A549 (cell line): ENCODE data around the gene SLC16A10. TPM values are rescaled to one million over a fixed set of nuclear protein-coding genes. Genes with fewer than 3 reads are reported as not detected.

Experiments
- ATAC-seq, 2 experiments: fragments of 200-7000 bp in 1 of 2; fragments of >200 bp in 1 of 2; cut with Nextera tagmentation in 1 of 2; cut with Tn5 transposase in 1 of 2; 3 replicates each; pipeline versions ENCODE4 v1.8.0 to v1.9.1; 2018 to 2020; ENCODE audit warnings: mild to moderate bottlenecking in 1 of 2, moderate library complexity in 1 of 2
- CTCF ChIA-PET: fragments of 300-600 bp; sonication (Branson Sonifier 250); formaldehyde crosslinking; extraction: SDS; loops from one replicate; lab custom pipeline; 2021; ENCODE audit warnings: antibody characterized with exemption, inconsistent platforms; lab: Yijun Ruan, JAX
- POLR2A ChIA-PET: fragments of 350-600 bp; formaldehyde crosslinking; extraction: SDS; loops from one replicate; lab custom pipeline; 2021; ENCODE audit warnings: antibody characterized with exemption, inconsistent platforms; lab: Yijun Ruan, JAX
- DNase-seq, 2 experiments: peaks; one replicate each; pipeline versions ENCODE4 v3.0.0 to v3.0.0-alpha.2; 2011 to 2016; ENCODE audit warnings: low read depth in 1 of 2, low spot score in 1 of 2
- FAIRE-seq: peaks from 2 replicates; lab custom pipeline; 2011; peaks lifted over from hg19 to GRCh38; lab: Jason Lieb, UNC
- H3K27ac ChIP-seq, 2 experiments: fragments of >200 bp; sonication (Bioruptor Twin); formaldehyde crosslinking; 3 replicates each; pipeline ENCODE4 v1.5.1; 2016 to 2017
- H3K4me1 ChIP-seq: fragments of >200 bp; sonication (Bioruptor Twin); formaldehyde crosslinking; 3 replicates; pipeline ENCODE4 v1.6.1; 2016
- H3K4me2 ChIP-seq: fragments of >200 bp; sonication (Bioruptor Twin); formaldehyde crosslinking; 3 replicates; pipeline ENCODE4 v1.6.1; 2016
- H3K4me3 ChIP-seq: fragments of >200 bp; sonication (Bioruptor Twin); formaldehyde crosslinking; 3 replicates; pipeline ENCODE4 v1.5.1; 2016
- H3K9me3 ChIP-seq: fragments of >200 bp; sonication (Bioruptor Twin); formaldehyde crosslinking; 3 replicates; pipeline ENCODE4 v1.6.1; 2016
- ATOH8 ChIP-seq: fragments of 250-450 bp; sonication (Bioruptor Pico); IDR thresholded peaks from 2 replicates; pipeline ENCODE4 v1.5.0; 2020; ENCODE audit warnings: low read depth, mild to moderate bottlenecking, moderate library complexity
- CBX8 ChIP-seq: fragments of 200-600 bp; sonication (generic); IDR thresholded peaks from 2 replicates; pipeline ENCODE4 v1.6.1; 2016
- CEBPB ChIP-seq, 2 experiments: fragments of >200 bp in 1 of 2; sonication (Bioruptor Twin) in 1 of 2; formaldehyde crosslinking in 1 of 2; IDR thresholded peaks; 2 replicates each; pipeline ENCODE4 v1.6.1; 2012 to 2016
- CHD2 ChIP-seq: fragments of 150-350 bp; IDR thresholded peaks from 2 replicates; pipeline ENCODE4 v1.6.1; 2014; ENCODE audit warnings: low read length; ENCODE audit not compliant: partially characterized antibody
- EHF ChIP-seq: fragments of 250-450 bp; sonication (Bioruptor Pico); IDR thresholded peaks from 2 replicates; pipeline ENCODE4 v1.5.0; 2020; ENCODE audit warnings: mild to moderate bottlenecking
- EHMT2 ChIP-seq: fragments of 200-600 bp; sonication (generic); IDR thresholded peaks from 2 replicates; pipeline ENCODE4 v1.6.1; 2016; ENCODE audit warnings: antibody characterized with exemption, low read depth, mild to moderate bottlenecking, moderate library complexity
- ESRRA ChIP-seq: fragments of 150-350 bp; IDR thresholded peaks from 2 replicates; pipeline ENCODE4 v1.6.1; 2014; ENCODE audit warnings: mild to moderate bottlenecking, low read length, borderline replicate concordance
- FOSB ChIP-seq: fragments of 250-450 bp; sonication (Bioruptor Pico); IDR thresholded peaks from 2 replicates; pipeline ENCODE4 v1.5.0; 2020; ENCODE audit warnings: mild to moderate bottlenecking, moderate library complexity
- FOSL2 ChIP-seq, 2 experiments: fragments of 450-650 bp in 1 of 2; fragments of >200 bp in 1 of 2; sonication (Bioruptor Twin) in 1 of 2; formaldehyde crosslinking; IDR thresholded peaks; 2 replicates each; pipeline versions ENCODE4 v1.5.0 to v1.6.1; 2016 to 2020; ENCODE audit warnings: mild to moderate bottlenecking in 1 of 2, moderate library complexity in 1 of 2
- FOXS1 ChIP-seq: fragments of 250-450 bp; sonication (Bioruptor Pico); IDR thresholded peaks from 2 replicates; pipeline ENCODE4 v1.5.0; 2020; ENCODE audit warnings: mild to moderate bottlenecking, moderate library complexity
- HES2 ChIP-seq: fragments of >200 bp; sonication (Bioruptor Twin); formaldehyde crosslinking; IDR thresholded peaks from 2 replicates; pipeline ENCODE4 v1.6.1; 2016
- HEYL ChIP-seq: fragments of 250-450 bp; sonication (Bioruptor Pico); IDR thresholded peaks from 2 replicates; pipeline ENCODE4 v1.8.0; 2021; ENCODE audit warnings: mild to moderate bottlenecking, moderate library complexity
- HMGXB4 ChIP-seq: fragments of 250-450 bp; sonication (Bioruptor Pico); IDR thresholded peaks from 2 replicates; pipeline ENCODE4 v1.5.0; 2021; ENCODE audit warnings: mild to moderate bottlenecking, moderate library complexity, borderline replicate concordance
- HOXB13 ChIP-seq: fragments of 250-450 bp; sonication (Bioruptor Pico); IDR thresholded peaks from 2 replicates; pipeline ENCODE4 v1.5.0; 2020; ENCODE audit warnings: low read depth, mild to moderate bottlenecking, moderate library complexity
- JUNB ChIP-seq: fragments of >200 bp; sonication (Bioruptor Twin); formaldehyde crosslinking; IDR thresholded peaks from 2 replicates; pipeline ENCODE4 v1.6.1; 2016
- KDM1A ChIP-seq: fragments of 200-600 bp; sonication (generic); IDR thresholded peaks from 2 replicates; pipeline ENCODE4 v1.6.1; 2016; ENCODE audit warnings: low read depth, mild to moderate bottlenecking
- KDM5A ChIP-seq: fragments of 200-600 bp; sonication (generic); IDR thresholded peaks from 2 replicates; pipeline ENCODE4 v1.6.1; 2016; ENCODE audit warnings: antibody characterized with exemption, mild to moderate bottlenecking
- MAFK ChIP-seq: fragments of 450-650 bp; IDR thresholded peaks from 2 replicates; pipeline ENCODE4 v1.6.1; 2014; ENCODE audit not compliant: partially characterized antibody
- MAX ChIP-seq: IDR thresholded peaks from 2 replicates; pipeline ENCODE4 v1.6.1; 2012
- MYC ChIP-seq: IDR thresholded peaks from 2 replicates; pipeline ENCODE4 v1.6.1; 2012; ENCODE audit warnings: mild to moderate bottlenecking, inconsistent platforms, low read length, improper control_type of control experiment, borderline replicate concordance
- NFE2L2 ChIP-seq: fragments of 150-350 bp; conservative IDR thresholded peaks from 2 replicates; pipeline ENCODE4 v1.6.1; 2014; ENCODE audit warnings: low read length
- NR3C1 ChIP-seq: fragments of >200 bp; sonication (Bioruptor Twin); formaldehyde crosslinking; IDR thresholded peaks from 3 replicates; pipeline ENCODE4 v1.6.1; 2017
- POLR2A ChIP-seq: IDR thresholded peaks from 2 replicates; pipeline ENCODE4 v1.6.1; 2012; ENCODE audit warnings: mild to moderate bottlenecking, low read length
- POLR2AphosphoS2 ChIP-seq: conservative IDR thresholded peaks from 2 replicates; pipeline ENCODE4 v1.6.1; 2012; ENCODE audit warnings: low read length, improper control_type of control experiment, inconsistent platforms
- RAD21 ChIP-seq, 2 experiments: fragments of >200 bp in 1 of 2; sonication (Bioruptor Twin) in 1 of 2; formaldehyde crosslinking in 1 of 2; IDR thresholded peaks in 1 of 2; conservative IDR thresholded peaks in 1 of 2; 2 replicates in 1 of 2; 3 replicates in 1 of 2; pipeline ENCODE4 v1.6.1; 2012 to 2018; ENCODE audit warnings: inconsistent platforms in 1 of 2
- RARB ChIP-seq: fragments of 250-450 bp; sonication (Bioruptor Pico); IDR thresholded peaks from 2 replicates; pipeline ENCODE4 v1.8.0; 2021; ENCODE audit warnings: mild to moderate bottlenecking, moderate library complexity
- RCOR1 ChIP-seq: fragments of 150-350 bp; IDR thresholded peaks from 2 replicates; pipeline ENCODE4 v1.6.1; 2014; ENCODE audit warnings: antibody characterized with exemption, low read length, low read depth
- RFX5 ChIP-seq: fragments of 450-650 bp; IDR thresholded peaks from 2 replicates; pipeline ENCODE4 v1.7.1; 2014; ENCODE audit warnings: antibody characterized with exemption, mild to moderate bottlenecking, moderate library complexity
- SMC3 ChIP-seq: fragments of >200 bp; sonication (Bioruptor Twin); formaldehyde crosslinking; IDR thresholded peaks from 3 replicates; pipeline ENCODE4 v1.6.1; 2018; ENCODE audit warnings: inconsistent platforms
- TFCP2L1 ChIP-seq: fragments of 250-450 bp; sonication (Bioruptor Pico); IDR thresholded peaks from 2 replicates; pipeline ENCODE4 v1.5.0; 2021; ENCODE audit warnings: mild to moderate bottlenecking
- TP53 ChIP-seq: fragments of 250-450 bp; sonication (Bioruptor Pico); IDR thresholded peaks from 2 replicates; pipeline ENCODE4 v1.5.0; 2021; ENCODE audit warnings: mild to moderate bottlenecking, moderate library complexity
- USF2 ChIP-seq: fragments of 450-650 bp; IDR thresholded peaks from 2 replicates; pipeline ENCODE4 v1.6.1; 2014; ENCODE audit warnings: antibody characterized with exemption
- WGBS: methylation state at CpG from one replicate; pipeline ENCODE4 v1.1.6; 2017; ENCODE audit errors: missing lambda C conversion rate; 5-methylcytosine and 5-hydroxymethylcytosine counted together
- polyA plus RNA-seq, 4 experiments: library from polyadenylated mRNA; depleted of rRNA in 3 of 4; stranded (reverse); fragments of >200 nt; fragmentation: RNase III in 1 of 4; extraction: RNeasy Plus Mini Kit Qiagen cat#74134 plus additional on column Dnase treatment in 1 of 4; gene quantifications; 2 replicates in 3 of 4; 3 replicates in 1 of 4; pipeline ENCODE4 v1.2.3, GENCODE V29; 2011 to 2017

Gene SLC16A10
- polyA plus RNA-seq, 2 of the 4 experiments (the other 2 are of a cell fraction), result 0.27 to 1.00 TPM

- no peak for ATAC-seq
- Histone ChIP-seq H3K4me3 (no peak overlapping the region), H3K27ac (no peak overlapping the region), H3K4me1 (no peaks in the 10 kb centered on the region), H3K9me3 (no peaks in the 10 kb centered on the region), H3K4me2 (no peak overlapping the region)
- POLR2A ChIA-PET, result no interaction called here
- CTCF ChIA-PET, result no interaction called here
- no peak for DNase-seq
- WGBS, result 45% methylated on average over 3 of the region's 3 CpGs
- FAIRE-seq, result no peak
- TF ChIP-seq MYC (no peak), CHD2 (no peak), POLR2A (no peak), RARB (no peak), ATOH8 (CRISPR knock-in tag) (no peak), USF2 (no peak), TFCP2L1 (CRISPR knock-in tag) (no peak), KDM5A (no peak), HEYL (CRISPR knock-in tag) (no peak), JUNB (no peak), EHF (CRISPR knock-in tag) (no peak), RAD21 (conservative IDR thresholded peaks at IDR 0.05 in 1 of 2, IDR thresholded peaks at IDR 0.05 in 1 of 2) (no peak), HOXB13 (CRISPR knock-in tag) (no peak), RFX5 (no peak), HMGXB4 (CRISPR knock-in tag) (no peak), MAFK (no peak), FOSB (CRISPR knock-in tag) (no peak), EHMT2 (no peak)
Measured at GRCh38 chr6:111096246-111096645, 8.9 kb downstream of the SLC16A10 start.

- ATAC-seq, result no peak
- no peak overlapping the region for H3K4me2 ChIP-seq
Measured at GRCh38 chr6:111098597-111098996, 11.3 kb downstream of the SLC16A10 start.

More at GRCh38 chr6:111098597-111098996, 11.3 kb downstream of the SLC16A10 start:
- Histone ChIP-seq H3K4me3 (no peak overlapping the region), H3K4me1 (no peaks in the 10 kb centered on the region), H3K27ac (no peak overlapping the region), H3K9me3 (no peaks in the 10 kb centered on the region)
- no peak for TF ChIP-seq ATOH8 (CRISPR knock-in tag)
- TF ChIP-seq RFX5, result no peak
- TF ChIP-seq HES2, result no peak
- no peak for TF ChIP-seq NR3C1
- TF ChIP-seq TP53 (CRISPR knock-in tag), result no peak
- TF ChIP-seq RCOR1, result no peak
- no peak for TF ChIP-seq FOSL2 (IDR thresholded peaks at IDR 0.05)
- TF ChIP-seq FOSL2 (CRISPR knock-in tag; IDR thresholded peaks at IDR 0.05), result no peak
- TF ChIP-seq ESRRA, result no peak
- no peak for TF ChIP-seq RARB
- TF ChIP-seq HOXB13 (CRISPR knock-in tag), result no peak
- no peak for TF ChIP-seq CBX8
- no peak for TF ChIP-seq SMC3
- no peak for TF ChIP-seq TFCP2L1 (CRISPR knock-in tag)
- TF ChIP-seq POLR2AphosphoS2, result no peak
- no peak for TF ChIP-seq CEBPB (IDR thresholded peaks at IDR 0.05)
- no peak for TF ChIP-seq FOXS1 (CRISPR knock-in tag)
- TF ChIP-seq KDM1A, result no peak
- TF ChIP-seq MAX, result no peak
- TF ChIP-seq NFE2L2, result no peak
- POLR2A ChIA-PET, result no interaction called here
- no peak for DNase-seq
- whole genome bisulfite sequencing, result 47% methylated on average over 2 of the region's 2 CpGs
- CTCF ChIA-PET, result interaction anchor here (1.2 kb wide), 1 partner anchor 41 kb away, joined by 4 read pairs; no protein-coding TSS in a partner anchor
- FAIRE-seq, result no peak
